Activated CD4-positive, alpha-beta T cell treated with anti-CD3 and anti-CD28 coated beads, Interleukin-2, amount 50 U/mL, for 4 hours (primary cell): ENCODE measurements around the gene HEATR1.

Source experiments
- DNase-seq, 2 experiments: peaks; one replicate each; pipeline ENCODE4 v3.0.0-alpha.2; 2020

HEATR1 gene

GRCh38 chr1:236535662-236536161 is 68.6 kb downstream of the HEATR1 start:
- no peak for DNase-seq

GRCh38 chr1:236535190-236535589 is 69.1 kb downstream of the HEATR1 start:
- no peak for DNase-seq

- peak; percentile 45 to 49 for DNase-seq
These were observed 70.1 kb downstream of the HEATR1 start for GRCh38 chr1:236534151-236534651.

GRCh38 chr1:236532850-236533249 is 71.5 kb downstream of the HEATR1 start:
- DNase-seq, result no peak

GRCh38 chr1:236530959-236531358 is 73.4 kb downstream of the HEATR1 start:
- no peak for DNase-seq

GRCh38 chr1:236530286-236530685 is 74.0 kb downstream of the HEATR1 start:
- DNase-seq, result no peak

- no peak for DNase-seq
These were observed 78.2 kb downstream of the HEATR1 start for GRCh38 chr1:236526079-236526478.

- DNase-seq, result no peak
These were observed 79.5 kb downstream of the HEATR1 start for GRCh38 chr1:236524895-236525184.

GRCh38 chr1:236524142-236524894 is 80.0 kb downstream of the HEATR1 start:
- peak; percentile 24 to 30 for DNase-seq

GRCh38 chr1:236523704-236524141 is 80.6 kb downstream of the HEATR1 start, which contains the start of gene LGALS8:
TSS of gene LGALS8 (plus strand) at chr1:236523982. CDS start at chr1:236526071, 2,089 bp downstream.
- DNase-seq, result peak; percentile 88 to 89

GRCh38 chr1:236522937-236523703 is 81.2 kb downstream of the HEATR1 start:
- DNase-seq, result no peak

GRCh38 chr1:236520445-236521005 is 83.8 kb downstream of the HEATR1 start:
- DNase-seq, result no peak

- no peak for DNase-seq
These were observed 86.0 kb downstream of the HEATR1 start for GRCh38 chr1:236518322-236518721.

- no peak for DNase-seq
These were observed 87.2 kb downstream of the HEATR1 start for GRCh38 chr1:236516929-236517704.

- no peak for DNase-seq
These were observed 88.8 kb downstream of the HEATR1 start for GRCh38 chr1:236515443-236515958.

- no peak for DNase-seq
These were observed 89.4 kb downstream of the HEATR1 start for GRCh38 chr1:236514703-236515442.

GRCh38 chr1:236511735-236512418 is 92.4 kb downstream of the HEATR1 start:
- DNase-seq, result no peak

GRCh38 chr1:236509647-236510401 is 94.5 kb downstream of the HEATR1 start:
- DNase-seq, result no peak

GRCh38 chr1:236509203-236509602 is 95.1 kb downstream of the HEATR1 start:
- no peak for DNase-seq

GRCh38 chr1:236508593-236509027 is 95.7 kb downstream of the HEATR1 start:
- DNase-seq, result no peak
